Skeletal muscle satellite cell (primary cell): ENCODE results near the gene IGF1.

Source experiments
- H3K27me3 ChIP-seq: 2 replicates; pipeline ENCODE4 v1.7.0; 2013; ENCODE audit warnings: low read length; ENCODE audit not compliant: control insufficient read depth, insufficient read depth
- H3K36me3 ChIP-seq: 2 replicates; pipeline ENCODE4 v1.7.0; 2013; ENCODE audit warnings: mild to moderate bottlenecking, control low read depth, low read length; ENCODE audit not compliant: insufficient read depth
- H3K4me1 ChIP-seq: 2 replicates; pipeline ENCODE4 v1.7.0; 2013; ENCODE audit warnings: low read length; ENCODE audit not compliant: control insufficient read depth, insufficient read depth
- H3K4me2 ChIP-seq: 2 replicates; pipeline ENCODE4 v1.7.0; 2013; ENCODE audit warnings: mild to moderate bottlenecking, low read length
- H3K4me3 ChIP-seq: 2 replicates; pipeline ENCODE4 v1.7.0; 2013; ENCODE audit warnings: low read length
- H3K9ac ChIP-seq: 2 replicates; pipeline ENCODE4 v1.7.0; 2013; ENCODE audit warnings: mild to moderate bottlenecking, low read depth, low read length, moderate library complexity
- H3K9me3 ChIP-seq: replicated peaks from 2 replicates; pipeline ENCODE4 v1.7.0; 2013; ENCODE audit warnings: mild to moderate bottlenecking, control low read depth, low read length

The IGF1 gene

GRCh38 chr12:102396276-102396675 lies 84.1 kb downstream of the IGF1 start:
- H3K9me3 ChIP-seq = no peaks in the 10 kb centered on the region
- no peak overlapping the region for H3K9ac ChIP-seq
- H3K4me1 ChIP-seq = no peaks in the 10 kb centered on the region
- H3K27me3 ChIP-seq = no peaks in the 10 kb centered on the region
- H3K36me3 ChIP-seq = no peaks in the 10 kb centered on the region
- no peak overlapping the region for H3K4me2 ChIP-seq
- H3K4me3 ChIP-seq = no peak overlapping the region

- no peaks in the 10 kb centered on the region for H3K4me1 ChIP-seq
- H3K9ac ChIP-seq = no peak overlapping the region
- no peaks in the 10 kb centered on the region for H3K9me3 ChIP-seq
- no peaks in the 10 kb centered on the region for H3K36me3 ChIP-seq
- no peak overlapping the region for H3K4me3 ChIP-seq
- no peaks in the 10 kb centered on the region for H3K27me3 ChIP-seq
- H3K4me2 ChIP-seq = no peak overlapping the region
Observed at GRCh38 chr12:102394200-102394599, 86.2 kb downstream of the IGF1 start.

GRCh38 chr12:102390068-102390467 lies 90.3 kb downstream of the IGF1 start:
- no peaks in the 10 kb centered on the region for H3K36me3 ChIP-seq

GRCh38 chr12:102388469-102388868 lies 91.9 kb downstream of the IGF1 start:
- Histone ChIP-seq H3K4me2 (no peak overlapping the region), H3K4me1 (no peaks in the 10 kb centered on the region), H3K36me3 (no peaks in the 10 kb centered on the region), H3K9ac (no peak overlapping the region), H3K27me3 (no peaks in the 10 kb centered on the region), H3K4me3 (no peak overlapping the region), H3K9me3 (no peaks in the 10 kb centered on the region)

More at GRCh38 chr12:102390068-102390467, 90.3 kb downstream of the IGF1 start:
- H3K9me3 ChIP-seq = no peaks in the 10 kb centered on the region
- no peak overlapping the region for H3K4me3 ChIP-seq
- no peaks in the 10 kb centered on the region for H3K27me3 ChIP-seq
- no peak overlapping the region for H3K9ac ChIP-seq
- no peak overlapping the region for H3K4me2 ChIP-seq
- H3K4me1 ChIP-seq = no peaks in the 10 kb centered on the region

- H3K4me1 ChIP-seq = no peaks in the 10 kb centered on the region
- no peak overlapping the region for H3K4me3 ChIP-seq
- H3K27me3 ChIP-seq = no peaks in the 10 kb centered on the region
- H3K36me3 ChIP-seq = no peaks in the 10 kb centered on the region
- H3K9ac ChIP-seq = no peak overlapping the region
- no peak overlapping the region for H3K4me2 ChIP-seq
- no peaks in the 10 kb centered on the region for H3K9me3 ChIP-seq
Observed at GRCh38 chr12:102385343-102385742, 95.0 kb downstream of the IGF1 start.

GRCh38 chr12:102379346-102380162 lies 100.8 kb downstream of the IGF1 start:
- no peaks in the 10 kb centered on the region for H3K36me3 ChIP-seq
- H3K4me3 ChIP-seq = no peak overlapping the region
- H3K9ac ChIP-seq = no peak overlapping the region
- no peaks in the 10 kb centered on the region for H3K4me1 ChIP-seq
- no peaks in the 10 kb centered on the region for H3K9me3 ChIP-seq
- H3K4me2 ChIP-seq = no peak overlapping the region
- no peaks in the 10 kb centered on the region for H3K27me3 ChIP-seq

- no peak overlapping the region for H3K4me3 ChIP-seq
- no peaks in the 10 kb centered on the region for H3K9me3 ChIP-seq
- no peak overlapping the region for H3K4me2 ChIP-seq
- no peaks in the 10 kb centered on the region for H3K36me3 ChIP-seq
- no peaks in the 10 kb centered on the region for H3K27me3 ChIP-seq
- H3K4me1 ChIP-seq = no peaks in the 10 kb centered on the region
- no peak overlapping the region for H3K9ac ChIP-seq
Observed at GRCh38 chr12:102376781-102377180, 103.6 kb downstream of the IGF1 start.

- no peak overlapping the region for H3K4me2 ChIP-seq
- no peaks in the 10 kb centered on the region for H3K9me3 ChIP-seq
- no peaks in the 10 kb centered on the region for H3K27me3 ChIP-seq
Observed at GRCh38 chr12:102376181-102376747, 104.1 kb downstream of the IGF1 start.

GRCh38 chr12:102374190-102374589 lies 106.2 kb downstream of the IGF1 start:
- H3K9me3 ChIP-seq = no peaks in the 10 kb centered on the region
- no peaks in the 10 kb centered on the region for H3K27me3 ChIP-seq
- H3K36me3 ChIP-seq = no peaks in the 10 kb centered on the region
- no peaks in the 10 kb centered on the region for H3K4me1 ChIP-seq
- no peak overlapping the region for H3K9ac ChIP-seq
- H3K4me2 ChIP-seq = no peak overlapping the region
- no peak overlapping the region for H3K4me3 ChIP-seq

More at GRCh38 chr12:102376181-102376747, 104.1 kb downstream of the IGF1 start:
- H3K36me3 ChIP-seq = no peaks in the 10 kb centered on the region
- no peaks in the 10 kb centered on the region for H3K4me1 ChIP-seq
- H3K9ac ChIP-seq = no peak overlapping the region
- H3K4me3 ChIP-seq = no peak overlapping the region

- H3K4me3 ChIP-seq = no peak overlapping the region
- H3K27me3 ChIP-seq = no peaks in the 10 kb centered on the region
- H3K36me3 ChIP-seq = no peaks in the 10 kb centered on the region
- H3K4me1 ChIP-seq = no peaks in the 10 kb centered on the region
- H3K9ac ChIP-seq = no peak overlapping the region
- no peak overlapping the region for H3K4me2 ChIP-seq
- no peaks in the 10 kb centered on the region for H3K9me3 ChIP-seq
Observed at GRCh38 chr12:102372087-102372486, 108.3 kb downstream of the IGF1 start.

GRCh38 chr12:102371165-102371564 lies 109.2 kb downstream of the IGF1 start:
- Histone ChIP-seq H3K36me3 (no peaks in the 10 kb centered on the region), H3K27me3 (no peaks in the 10 kb centered on the region), H3K4me2 (no peak overlapping the region), H3K9me3 (no peaks in the 10 kb centered on the region), H3K4me1 (no peaks in the 10 kb centered on the region), H3K4me3 (no peak overlapping the region), H3K9ac (no peak overlapping the region)

GRCh38 chr12:102369876-102370275 lies 110.5 kb downstream of the IGF1 start:
- Histone ChIP-seq H3K9ac (no peak overlapping the region), H3K4me1 (no peaks in the 10 kb centered on the region), H3K9me3 (no peaks in the 10 kb centered on the region), H3K4me2 (no peak overlapping the region), H3K27me3 (no peaks in the 10 kb centered on the region), H3K36me3 (no peaks in the 10 kb centered on the region), H3K4me3 (no peak overlapping the region)
